ENCODE results near the gene TMEM50A.

TMEM50A gene

DNA sequence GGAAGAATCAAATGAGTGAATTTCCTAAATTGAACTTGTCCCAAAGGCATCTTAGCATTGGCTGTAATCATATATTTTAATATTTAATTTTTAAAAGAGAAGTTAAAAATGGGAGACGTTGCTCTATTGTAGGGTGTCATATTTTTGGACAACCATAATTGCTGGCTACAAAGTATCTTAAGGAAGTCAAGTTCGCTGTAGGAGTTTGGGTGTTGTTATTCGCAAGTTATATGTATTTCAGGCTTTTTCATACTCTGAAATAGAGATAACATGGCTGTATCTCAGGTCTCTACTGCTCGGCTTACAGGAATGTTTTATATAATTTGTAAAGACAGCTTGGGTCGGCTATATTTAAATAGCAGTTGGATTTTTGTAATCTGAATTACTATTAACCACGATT, 852 bp downstream of the TMEM50A start:
- Histone ChIP-seq H3K27ac (ENCODE audit: low read depth, low read length) (peak overlapping the region; percentile 94), H3K27me3 (ENCODE audit: control insufficient read depth in 1 of 2, insufficient read depth in 2 of 2, low read length in 2 of 2) (no peaks in the 10 kb centered on the region), H3K9ac (ENCODE audit: low read length) (peak overlapping the region; percentile 84), H3K4me3 (ENCODE audit: low read depth in 1 of 2, low read length in 2 of 2) (peak overlapping the region; percentile 79 to 90), H3K9me3 (ENCODE audit: low read length) (no peaks in the 10 kb centered on the region), H3K4me1 (ENCODE audit: insufficient read depth, low read length) (peaks cover 19% of the 10 kb centered on the region), H3K36me3 (ENCODE audit: insufficient read depth, low read length) (peaks cover 5% of the 10 kb centered on the region)

DNA sequence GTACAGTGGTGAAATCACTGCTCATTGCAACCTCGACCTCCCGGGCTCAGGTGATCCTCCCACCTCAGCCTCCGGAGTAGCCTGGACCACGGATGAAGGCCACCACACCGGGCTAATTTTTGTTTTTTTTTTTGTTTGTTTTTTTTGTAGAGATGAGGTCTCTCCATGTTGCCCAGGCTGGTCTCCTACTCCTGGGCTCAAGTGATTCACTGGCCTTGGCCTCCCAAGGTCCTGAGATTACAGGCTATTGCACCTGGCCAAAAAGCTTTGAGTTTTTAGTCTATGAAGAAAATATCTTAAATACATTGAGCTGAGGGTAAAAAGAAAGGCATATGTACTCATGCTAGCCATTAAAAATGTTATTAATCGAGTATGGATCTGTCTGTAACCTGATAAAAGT, 3.6 kb downstream of the TMEM50A start:
- H3K4me1 ChIP-seq (ENCODE audit: insufficient read depth, low read length): peaks cover 19% of the 10 kb centered on the region
- H3K9ac ChIP-seq (ENCODE audit: low read length): no peak overlapping the region
- H3K27ac ChIP-seq (ENCODE audit: low read depth, low read length): no peak overlapping the region
- no peaks in the 10 kb centered on the region for H3K27me3 ChIP-seq (ENCODE audit: control insufficient read depth in 1 of 2, insufficient read depth in 2 of 2, low read length in 2 of 2)
- peaks cover 12% of the 10 kb centered on the region for H3K36me3 ChIP-seq (ENCODE audit: insufficient read depth, low read length)
- H3K4me3 ChIP-seq (ENCODE audit: low read depth in 1 of 2, low read length in 2 of 2): no peak overlapping the region
- no peaks in the 10 kb centered on the region for H3K9me3 ChIP-seq (ENCODE audit: low read length)

DNA sequence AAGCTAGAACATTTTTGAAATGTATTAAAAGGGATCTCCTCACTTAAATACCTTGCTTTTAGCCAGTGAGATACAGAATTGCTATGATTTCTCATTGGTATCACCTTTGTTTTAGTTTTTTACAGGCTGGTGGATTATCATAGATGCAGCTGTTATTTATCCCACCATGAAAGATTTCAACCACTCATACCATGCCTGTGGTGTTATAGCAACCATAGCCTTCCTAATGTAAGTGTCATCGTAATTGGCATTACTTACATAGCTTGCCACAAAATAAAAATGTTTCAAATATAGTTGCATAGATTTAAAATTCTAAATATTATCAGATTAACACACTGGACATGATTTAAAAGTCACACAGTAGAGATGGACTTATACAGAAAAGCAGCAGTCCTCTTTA, 4.7 kb downstream of the TMEM50A start:
- H3K4me3 ChIP-seq (ENCODE audit: low read depth in 1 of 2, low read length in 2 of 2): no peak overlapping the region
- H3K9me3 ChIP-seq (ENCODE audit: low read length): no peaks in the 10 kb centered on the region
- H3K4me1 ChIP-seq (ENCODE audit: insufficient read depth, low read length): peaks cover 19% of the 10 kb centered on the region
- H3K27me3 ChIP-seq (ENCODE audit: control insufficient read depth in 1 of 2, insufficient read depth in 2 of 2, low read length in 2 of 2): no peaks in the 10 kb centered on the region
- no peak overlapping the region for H3K27ac ChIP-seq (ENCODE audit: low read depth, low read length)
- peaks cover 12% of the 10 kb centered on the region for H3K36me3 ChIP-seq (ENCODE audit: insufficient read depth, low read length)
- no peak overlapping the region for H3K9ac ChIP-seq (ENCODE audit: low read length)

DNA sequence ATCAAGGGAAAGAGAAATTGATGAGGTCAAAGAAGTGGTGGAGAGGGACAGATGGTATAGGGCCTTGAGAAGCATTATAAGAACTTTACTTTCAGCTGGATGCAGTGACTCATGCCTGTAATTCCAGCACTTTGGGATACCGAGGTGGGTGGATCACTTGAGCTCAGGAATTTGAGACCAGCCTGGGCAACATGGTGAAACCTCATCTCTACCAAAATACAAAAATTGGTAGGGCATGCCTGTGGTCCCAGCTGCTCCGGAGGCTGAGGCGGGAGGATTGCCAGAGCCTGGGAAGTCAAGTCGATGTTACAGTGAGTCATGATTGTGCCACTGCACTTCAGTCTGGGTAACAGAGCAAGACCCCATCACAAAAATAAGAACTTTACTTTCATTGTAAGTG, 5.7 kb downstream of the TMEM50A start:
- peaks cover 19% of the 10 kb centered on the region for H3K4me1 ChIP-seq (ENCODE audit: insufficient read depth, low read length)
- peaks cover 12% of the 10 kb centered on the region for H3K36me3 ChIP-seq (ENCODE audit: insufficient read depth, low read length)
- H3K9ac ChIP-seq (ENCODE audit: low read length): no peak overlapping the region
- H3K27me3 ChIP-seq (ENCODE audit: control insufficient read depth in 1 of 2, insufficient read depth in 2 of 2, low read length in 2 of 2): no peaks in the 10 kb centered on the region
- no peak overlapping the region for H3K27ac ChIP-seq (ENCODE audit: low read depth, low read length)
- no peaks in the 10 kb centered on the region for H3K9me3 ChIP-seq (ENCODE audit: low read length)
- H3K4me3 ChIP-seq (ENCODE audit: low read depth in 1 of 2, low read length in 2 of 2): no peak overlapping the region

DNA sequence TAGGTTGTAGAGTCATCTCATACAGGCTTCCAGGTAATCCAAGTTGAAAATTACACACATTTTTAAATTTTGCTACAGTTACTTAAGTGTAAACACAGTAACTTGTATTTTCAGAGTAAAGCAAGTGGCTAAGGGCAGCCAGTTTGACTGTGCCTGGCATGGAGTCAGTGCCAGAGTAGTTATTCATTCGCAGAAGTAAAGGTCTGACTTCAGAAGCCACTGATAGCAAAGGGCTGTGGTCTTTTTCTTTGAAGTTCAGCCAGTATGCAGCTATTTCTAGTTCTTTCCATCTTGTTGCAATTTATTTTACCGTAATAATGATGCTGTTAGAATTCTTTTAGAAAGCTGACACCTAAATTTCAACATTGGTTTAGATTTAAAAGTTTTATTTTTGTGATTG, 9.4 kb downstream of the TMEM50A start:
- no peak overlapping the region for H3K9ac ChIP-seq (ENCODE audit: low read length)
- H3K36me3 ChIP-seq (ENCODE audit: insufficient read depth, low read length): peaks cover 12% of the 10 kb centered on the region
- H3K9me3 ChIP-seq (ENCODE audit: low read length): no peaks in the 10 kb centered on the region
- H3K4me1 ChIP-seq (ENCODE audit: insufficient read depth, low read length): no peaks in the 10 kb centered on the region
- no peak overlapping the region for H3K27ac ChIP-seq (ENCODE audit: low read depth, low read length)
- H3K27me3 ChIP-seq (ENCODE audit: control insufficient read depth in 1 of 2, insufficient read depth in 2 of 2, low read length in 2 of 2): no peaks in the 10 kb centered on the region
- H3K4me3 ChIP-seq (ENCODE audit: low read depth in 1 of 2, low read length in 2 of 2): no peak overlapping the region

DNA sequence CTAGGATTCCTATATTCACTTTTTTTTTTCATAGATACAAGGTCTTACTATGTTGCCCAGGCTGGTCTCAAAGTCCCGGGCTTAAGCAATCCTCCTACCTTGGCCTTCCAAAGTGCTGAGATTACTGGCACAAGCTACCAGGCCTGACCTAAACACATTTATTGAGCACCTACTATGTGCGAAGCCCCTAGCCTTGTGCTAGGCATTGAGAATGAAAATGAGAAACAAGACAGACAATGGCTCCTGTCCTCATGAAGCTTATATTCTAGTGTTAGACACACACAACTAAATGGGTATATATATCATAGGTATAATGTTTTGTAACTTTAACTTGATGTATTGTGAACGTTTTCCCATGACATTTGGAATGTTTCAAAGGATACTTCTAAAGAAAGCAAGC, 11.5 kb downstream of the TMEM50A start:
- H3K27ac ChIP-seq (ENCODE audit: low read depth, low read length): no peak overlapping the region
- H3K9me3 ChIP-seq (ENCODE audit: low read length): no peaks in the 10 kb centered on the region
- H3K4me1 ChIP-seq (ENCODE audit: insufficient read depth, low read length): no peaks in the 10 kb centered on the region
- H3K4me3 ChIP-seq (ENCODE audit: low read depth in 1 of 2, low read length in 2 of 2): no peak overlapping the region
- H3K36me3 ChIP-seq (ENCODE audit: insufficient read depth, low read length): peaks cover 16% of the 10 kb centered on the region
- no peaks in the 10 kb centered on the region for H3K27me3 ChIP-seq (ENCODE audit: control insufficient read depth in 1 of 2, insufficient read depth in 2 of 2, low read length in 2 of 2)
- H3K9ac ChIP-seq (ENCODE audit: low read length): no peak overlapping the region

DNA sequence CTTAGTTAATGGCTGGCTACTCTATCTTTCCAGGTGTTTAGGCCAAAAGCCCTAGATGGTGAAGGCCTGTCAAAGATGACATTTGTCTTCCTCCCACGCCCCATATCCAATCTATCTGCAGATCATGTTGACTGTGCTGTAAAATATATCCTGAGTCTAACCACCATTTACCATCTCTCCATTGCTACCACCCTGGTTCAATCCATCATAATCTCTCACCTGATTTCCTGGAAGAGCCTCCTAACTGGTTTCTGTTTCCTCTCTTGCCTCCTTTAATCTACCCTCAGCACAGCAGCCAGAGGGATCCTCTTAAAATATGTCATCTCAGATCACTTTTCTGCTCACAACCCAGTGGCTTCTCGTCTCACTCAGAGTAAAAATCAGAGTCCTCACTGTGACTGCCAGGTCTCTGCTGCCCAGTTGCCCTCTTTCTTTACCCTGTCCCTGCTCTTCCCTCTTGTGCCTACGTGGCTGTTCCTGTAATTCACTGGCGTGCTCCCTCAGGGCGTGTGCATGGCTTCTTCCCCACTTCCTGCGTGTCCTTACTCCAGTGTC, 17.8 kb downstream of the TMEM50A start:
- Histone ChIP-seq H3K36me3 (ENCODE audit: insufficient read depth, low read length) (peaks cover 55% of the 10 kb centered on the region), H3K27me3 (ENCODE audit: control insufficient read depth in 1 of 2, insufficient read depth in 2 of 2, low read length in 2 of 2) (no peaks in the 10 kb centered on the region), H3K4me3 (ENCODE audit: low read depth in 1 of 2, low read length in 2 of 2) (no peak overlapping the region)

DNA sequence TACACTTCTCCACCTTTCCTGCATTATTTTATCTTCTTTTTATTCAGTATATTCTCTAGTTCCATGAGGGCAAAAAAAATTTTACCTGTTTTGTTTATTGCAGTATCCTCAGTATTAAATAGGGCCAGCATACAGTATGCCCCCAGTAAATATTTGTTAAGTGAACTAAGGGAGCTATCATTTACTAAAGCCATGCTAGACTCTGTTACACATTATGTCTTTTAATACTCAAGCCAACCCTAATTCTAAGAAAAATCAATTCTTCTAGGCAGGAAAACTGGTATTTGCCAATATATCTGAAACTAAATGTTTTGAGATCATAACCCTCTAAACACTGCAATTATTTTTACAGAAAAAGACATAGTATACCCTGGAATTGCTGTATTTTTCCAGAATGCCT, 18.3 kb downstream of the TMEM50A start:
- H3K27me3 ChIP-seq (ENCODE audit: control insufficient read depth in 1 of 2, insufficient read depth in 2 of 2, low read length in 2 of 2): no peaks in the 10 kb centered on the region
- no peak overlapping the region for H3K4me3 ChIP-seq (ENCODE audit: low read depth in 1 of 2, low read length in 2 of 2)
- H3K4me1 ChIP-seq (ENCODE audit: insufficient read depth, low read length): no peaks in the 10 kb centered on the region
- peaks cover 60% of the 10 kb centered on the region for H3K36me3 ChIP-seq (ENCODE audit: insufficient read depth, low read length)
- H3K9me3 ChIP-seq (ENCODE audit: low read length): no peaks in the 10 kb centered on the region
- no peak overlapping the region for H3K27ac ChIP-seq (ENCODE audit: low read depth, low read length)
- H3K9ac ChIP-seq (ENCODE audit: low read length): no peak overlapping the region

More for the DNA sequence above, 17.8 kb downstream of the TMEM50A start:
- H3K4me1 ChIP-seq (ENCODE audit: insufficient read depth, low read length): no peaks in the 10 kb centered on the region
- no peak overlapping the region for H3K9ac ChIP-seq (ENCODE audit: low read length)
- no peak overlapping the region for H3K27ac ChIP-seq (ENCODE audit: low read depth, low read length)
- H3K9me3 ChIP-seq (ENCODE audit: low read length): no peaks in the 10 kb centered on the region

DNA sequence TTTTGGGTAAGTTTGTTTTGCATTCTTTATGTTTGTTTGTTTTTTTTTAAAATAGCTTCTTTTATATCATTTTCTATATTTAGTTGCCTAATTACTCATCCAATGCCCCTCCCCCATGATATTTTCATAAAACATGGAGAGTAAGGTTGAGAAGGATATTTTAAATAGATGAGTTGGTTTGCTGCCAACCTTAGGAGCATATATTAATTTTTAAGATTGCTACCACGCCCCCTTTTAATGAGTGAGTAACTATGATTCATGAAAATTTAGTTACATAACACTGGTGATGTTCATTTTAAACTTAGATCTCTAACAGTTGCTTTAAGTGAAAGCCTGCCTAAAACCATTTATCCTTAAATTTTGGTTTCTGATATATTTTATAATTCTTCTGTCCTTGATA, 18.7 kb downstream of the TMEM50A start:
- Histone ChIP-seq H3K9ac (ENCODE audit: low read length) (no peak overlapping the region), H3K4me1 (ENCODE audit: insufficient read depth, low read length) (no peaks in the 10 kb centered on the region), H3K27ac (ENCODE audit: low read depth, low read length) (no peak overlapping the region), H3K9me3 (ENCODE audit: low read length) (no peaks in the 10 kb centered on the region), H3K36me3 (ENCODE audit: insufficient read depth, low read length) (peaks cover 61% of the 10 kb centered on the region), H3K27me3 (ENCODE audit: control insufficient read depth in 1 of 2, insufficient read depth in 2 of 2, low read length in 2 of 2) (no peaks in the 10 kb centered on the region), H3K4me3 (ENCODE audit: low read depth in 1 of 2, low read length in 2 of 2) (no peak overlapping the region)

DNA sequence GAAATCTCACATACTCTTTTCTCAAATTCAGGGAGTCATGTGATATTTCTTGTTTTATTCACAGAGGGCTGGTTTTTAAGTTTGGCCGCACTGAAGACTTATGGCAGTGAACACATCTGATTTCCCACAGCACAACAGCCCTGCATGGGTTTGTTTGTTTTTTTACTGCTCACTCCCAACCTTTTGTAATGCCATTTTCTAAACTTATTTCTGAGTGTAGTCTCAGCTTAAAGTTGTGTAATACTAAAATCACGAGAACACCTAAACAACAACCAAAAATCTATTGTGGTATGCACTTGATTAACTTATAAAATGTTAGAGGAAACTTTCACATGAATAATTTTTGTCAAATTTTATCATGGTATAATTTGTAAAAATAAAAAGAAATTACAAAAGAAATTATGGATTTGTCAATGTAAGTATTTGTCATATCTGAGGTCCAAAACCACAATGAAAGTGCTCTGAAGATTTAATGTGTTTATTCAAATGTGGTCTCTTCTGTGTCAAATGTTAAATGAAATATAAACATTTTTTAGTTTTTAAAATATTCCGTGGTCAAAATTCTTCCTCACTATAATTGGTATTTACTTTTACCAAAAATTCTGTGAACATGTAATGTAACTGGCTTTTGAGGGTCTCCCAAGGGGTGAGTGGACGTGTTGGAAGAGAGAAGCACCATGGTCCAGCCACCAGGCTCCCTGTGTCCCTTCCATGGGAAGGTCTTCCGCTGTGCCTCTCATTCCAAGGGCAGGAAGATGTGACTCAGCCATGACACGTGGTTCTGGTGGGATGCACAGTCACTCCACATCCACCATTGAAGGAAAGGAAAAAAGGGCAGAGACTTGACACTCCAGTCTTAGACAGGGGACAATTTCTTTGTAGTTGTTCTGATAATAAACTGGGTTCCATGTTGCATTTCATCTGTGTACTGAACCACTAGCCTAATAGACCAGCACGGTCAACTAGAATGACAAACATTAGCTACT, 22.8 kb downstream of the TMEM50A start:
- Histone ChIP-seq H3K36me3 (ENCODE audit: insufficient read depth, low read length) (peaks cover 45% of the 10 kb centered on the region), H3K4me3 (ENCODE audit: low read depth in 1 of 2, low read length in 2 of 2) (no peak overlapping the region), H3K27me3 (ENCODE audit: control insufficient read depth in 1 of 2, insufficient read depth in 2 of 2, low read length in 2 of 2) (no peaks in the 10 kb centered on the region), H3K4me1 (ENCODE audit: insufficient read depth, low read length) (no peaks in the 10 kb centered on the region), H3K9ac (ENCODE audit: low read length) (no peak overlapping the region), H3K9me3 (ENCODE audit: low read length) (no peaks in the 10 kb centered on the region), H3K27ac (ENCODE audit: low read depth, low read length) (no peak overlapping the region)

DNA sequence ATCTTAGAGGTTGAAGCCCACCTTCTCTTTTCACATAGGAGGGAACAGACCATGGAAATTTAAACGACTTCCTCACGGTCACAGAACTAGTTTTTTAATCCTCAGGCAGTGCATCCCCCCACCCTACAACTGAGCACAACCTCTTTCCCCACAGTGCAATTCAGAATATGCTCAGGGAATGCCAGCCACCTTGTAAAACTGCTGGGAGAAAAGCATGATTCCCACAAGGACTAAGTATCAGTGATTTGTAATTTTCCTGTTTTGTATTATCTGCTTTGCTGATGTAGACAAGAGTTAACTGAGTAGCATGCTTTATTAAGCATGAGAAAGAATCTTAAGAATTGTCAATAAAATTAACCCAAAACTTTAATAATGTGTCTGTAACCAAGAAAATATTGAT, 23.8 kb downstream of the TMEM50A start:
- H3K9ac ChIP-seq (ENCODE audit: low read length): no peak overlapping the region
- no peaks in the 10 kb centered on the region for H3K27me3 ChIP-seq (ENCODE audit: control insufficient read depth in 1 of 2, insufficient read depth in 2 of 2, low read length in 2 of 2)
- H3K9me3 ChIP-seq (ENCODE audit: low read length): no peaks in the 10 kb centered on the region
- H3K36me3 ChIP-seq (ENCODE audit: insufficient read depth, low read length): peaks cover 37% of the 10 kb centered on the region
- H3K4me3 ChIP-seq (ENCODE audit: low read depth in 1 of 2, low read length in 2 of 2): no peak overlapping the region
- H3K27ac ChIP-seq (ENCODE audit: low read depth, low read length): peak overlapping the region; percentile 27
- H3K4me1 ChIP-seq (ENCODE audit: insufficient read depth, low read length): no peaks in the 10 kb centered on the region

Measured in muscle layer of colon (tissue), 2 donors.